ENCODE measurements around the gene CSMD2.

CSMD2 gene

DNA sequence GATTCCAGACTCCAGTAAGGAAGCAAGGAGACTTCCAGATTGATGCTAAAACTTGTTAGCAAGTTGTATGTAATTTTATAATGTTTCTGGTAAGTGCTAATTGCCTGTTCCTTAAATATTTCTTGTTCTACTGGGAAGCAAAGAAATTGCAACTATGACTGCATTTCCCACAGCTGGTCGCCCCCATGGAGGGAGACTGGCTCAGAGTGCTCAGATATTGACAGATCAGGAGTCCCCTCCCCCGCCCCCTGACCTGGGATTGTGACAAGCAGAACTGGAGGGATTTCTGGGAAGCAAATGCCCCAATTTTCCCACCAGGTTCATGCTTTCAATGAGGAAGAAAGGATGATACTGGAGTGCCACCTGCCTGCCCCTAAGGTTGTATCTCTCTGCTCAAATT, 383.4 kb downstream of the CSMD2 start:
- no peak for DNase-seq (ENCODE audit: insufficient read length)

GRCh38 chr1:33777337-33777736, 387.7 kb downstream of the CSMD2 start:
- FAIRE-seq: no peak
- no peak for TF ChIP-seq POLR2AphosphoS5 (IDR thresholded peaks at IDR 0.05; ENCODE audit: low read depth, low read length)
- TF ChIP-seq POLR2A (IDR thresholded peaks at IDR 0.05; ENCODE audit: low read depth, low read length): no peak
- no peak for TF ChIP-seq TAF1 (IDR thresholded peaks at IDR 0.05; ENCODE audit: borderline replicate concordance, low read depth, low read length)

More for the DNA sequence above, 383.4 kb downstream of the CSMD2 start:
- FAIRE-seq: no peak
- TF ChIP-seq TAF1 (IDR thresholded peaks at IDR 0.05; ENCODE audit: borderline replicate concordance, low read depth, low read length) (no peak), POLR2A (IDR thresholded peaks at IDR 0.05; ENCODE audit: low read depth, low read length) (no peak), POLR2AphosphoS5 (IDR thresholded peaks at IDR 0.05; ENCODE audit: low read depth, low read length) (no peak)

GRCh38 chr1:33768821-33769220, 396.2 kb downstream of the CSMD2 start:
- FAIRE-seq (no peak), DNase-seq (ENCODE audit: insufficient read length) (no peak)
- TF ChIP-seq POLR2A (IDR thresholded peaks at IDR 0.05; ENCODE audit: low read depth, low read length): no peak
- no peak for TF ChIP-seq POLR2AphosphoS5 (IDR thresholded peaks at IDR 0.05; ENCODE audit: low read depth, low read length)
- no peak for TF ChIP-seq TAF1 (IDR thresholded peaks at IDR 0.05; ENCODE audit: borderline replicate concordance, low read depth, low read length)

More at GRCh38 chr1:33777337-33777736, 387.7 kb downstream of the CSMD2 start:
- no peak for DNase-seq (ENCODE audit: insufficient read length)

GRCh38 chr1:33768106-33768505, 396.9 kb downstream of the CSMD2 start:
- FAIRE-seq (no peak), DNase-seq (ENCODE audit: insufficient read length) (no peak)
- TF ChIP-seq POLR2A (IDR thresholded peaks at IDR 0.05; ENCODE audit: low read depth, low read length) (no peak), TAF1 (IDR thresholded peaks at IDR 0.05; ENCODE audit: borderline replicate concordance, low read depth, low read length) (no peak), POLR2AphosphoS5 (IDR thresholded peaks at IDR 0.05; ENCODE audit: low read depth, low read length) (no peak)

GRCh38 chr1:33764149-33764548, 400.9 kb downstream of the CSMD2 start:
- TF ChIP-seq POLR2A (IDR thresholded peaks at IDR 0.05; ENCODE audit: low read depth, low read length): no peak
- no peak for TF ChIP-seq POLR2AphosphoS5 (IDR thresholded peaks at IDR 0.05; ENCODE audit: low read depth, low read length)
- TF ChIP-seq TAF1 (IDR thresholded peaks at IDR 0.05; ENCODE audit: borderline replicate concordance, low read depth, low read length): no peak
- DNase-seq (ENCODE audit: insufficient read length) (no peak), FAIRE-seq (no peak)

DNA sequence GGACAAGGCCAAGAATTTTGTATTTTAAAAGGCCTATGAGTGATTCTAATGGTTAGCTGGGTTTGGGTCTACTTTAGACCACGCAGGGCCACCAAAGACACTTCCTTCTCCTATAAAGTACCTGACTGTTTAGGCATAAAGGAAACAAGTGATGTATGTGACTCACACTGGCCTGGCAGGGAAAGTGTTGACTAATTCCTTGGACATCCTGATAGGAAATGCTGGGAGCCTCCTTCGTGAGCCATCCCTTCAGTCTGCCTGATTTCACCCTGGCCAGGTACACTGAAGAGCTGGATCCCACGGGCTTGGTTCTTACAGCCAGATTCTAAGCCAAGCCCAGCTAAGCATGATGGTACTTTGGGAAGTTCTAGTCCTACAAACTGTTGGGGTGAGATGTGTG, 401.6 kb downstream of the CSMD2 start:
- DNase-seq (ENCODE audit: insufficient read length): no peak

GRCh38 chr1:33762962-33763361, 402.1 kb downstream of the CSMD2 start:
- FAIRE-seq: no peak
- no peak for DNase-seq (ENCODE audit: insufficient read length)
- TF ChIP-seq TAF1 (IDR thresholded peaks at IDR 0.05; ENCODE audit: borderline replicate concordance, low read depth, low read length) (no peak), POLR2A (IDR thresholded peaks at IDR 0.05; ENCODE audit: low read depth, low read length) (no peak), POLR2AphosphoS5 (IDR thresholded peaks at IDR 0.05; ENCODE audit: low read depth, low read length) (no peak)

More for the DNA sequence above, 401.6 kb downstream of the CSMD2 start:
- TF ChIP-seq POLR2A (IDR thresholded peaks at IDR 0.05; ENCODE audit: low read depth, low read length): no peak
- TF ChIP-seq TAF1 (IDR thresholded peaks at IDR 0.05; ENCODE audit: borderline replicate concordance, low read depth, low read length): no peak
- TF ChIP-seq POLR2AphosphoS5 (IDR thresholded peaks at IDR 0.05; ENCODE audit: low read depth, low read length): no peak
- no peak for FAIRE-seq

GRCh38 chr1:33762109-33762830, 402.8 kb downstream of the CSMD2 start:
- FAIRE-seq (no peak), DNase-seq (ENCODE audit: insufficient read length) (no peak)
- no peak for TF ChIP-seq TAF1 (IDR thresholded peaks at IDR 0.05; ENCODE audit: borderline replicate concordance, low read depth, low read length)
- no peak for TF ChIP-seq POLR2AphosphoS5 (IDR thresholded peaks at IDR 0.05; ENCODE audit: low read depth, low read length)
- TF ChIP-seq POLR2A (IDR thresholded peaks at IDR 0.05; ENCODE audit: low read depth, low read length): no peak

- no peak for TF ChIP-seq POLR2A (IDR thresholded peaks at IDR 0.05; ENCODE audit: low read depth, low read length)
- no peak for TF ChIP-seq POLR2AphosphoS5 (IDR thresholded peaks at IDR 0.05; ENCODE audit: low read depth, low read length)
- TF ChIP-seq TAF1 (IDR thresholded peaks at IDR 0.05; ENCODE audit: borderline replicate concordance, low read depth, low read length): no peak
- no peak for DNase-seq (ENCODE audit: insufficient read length)
- FAIRE-seq: no peak
Measured at GRCh38 chr1:33758698-33759097, 406.3 kb downstream of the CSMD2 start.

DNA sequence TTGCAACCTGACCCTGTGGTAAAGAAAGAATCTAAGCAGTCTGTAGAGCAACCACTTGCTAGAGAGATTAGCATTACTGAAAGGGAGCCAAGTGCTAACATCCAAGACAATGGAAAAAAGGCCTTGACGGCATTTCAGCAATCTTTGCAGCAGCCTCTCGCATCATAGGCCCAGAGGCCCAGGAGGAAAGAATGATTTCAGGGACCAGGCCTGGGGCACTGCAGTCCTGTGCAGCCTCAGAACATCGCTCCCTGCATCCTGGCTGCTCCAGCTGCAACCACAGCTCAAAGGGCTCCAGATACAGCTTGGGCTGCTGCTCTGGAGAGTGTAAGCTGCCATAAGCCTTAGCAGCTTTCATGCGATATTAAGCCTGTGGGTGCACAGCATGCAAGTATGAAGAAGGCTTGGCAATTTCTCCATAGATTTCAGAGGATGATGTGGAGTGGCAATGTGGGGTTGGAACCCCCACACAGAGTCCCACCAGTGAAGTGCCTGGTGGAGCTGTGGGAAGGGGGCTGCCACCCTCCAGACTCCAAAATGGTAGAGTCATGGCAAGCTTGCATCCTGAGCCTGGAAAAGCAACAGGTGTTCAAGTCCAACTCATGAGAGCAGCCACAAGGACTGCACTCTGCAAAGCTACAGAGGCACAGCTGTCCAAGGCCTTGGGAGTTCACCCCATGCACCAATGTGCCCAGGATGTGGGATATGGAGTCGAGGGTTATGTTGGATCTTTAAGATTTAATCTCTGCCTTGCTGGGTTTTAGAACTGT, 411.8 kb downstream of the CSMD2 start:
- FAIRE-seq (no peak), DNase-seq (ENCODE audit: insufficient read length) (no peak)

DNA sequence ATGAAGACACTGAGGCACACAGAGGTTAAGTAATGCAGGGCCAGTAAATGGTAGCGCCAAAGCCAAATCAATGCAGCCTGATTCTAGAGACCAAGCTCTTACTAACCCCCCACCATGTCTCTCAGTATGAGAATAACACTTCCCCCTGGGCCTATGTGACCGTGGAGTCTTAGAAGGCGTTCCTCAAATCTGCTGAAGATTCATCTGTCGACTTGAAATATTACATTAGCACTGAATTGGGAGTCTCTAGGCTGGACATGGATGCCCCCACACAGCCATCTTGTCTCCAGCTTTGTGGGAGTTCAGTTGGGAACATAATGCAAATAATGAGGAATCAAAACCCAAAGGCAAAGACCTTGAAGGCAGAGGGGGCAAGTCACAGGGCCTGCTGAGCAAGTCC, 419.1 kb downstream of the CSMD2 start:
- FAIRE-seq: no peak
- TF ChIP-seq POLR2A (IDR thresholded peaks at IDR 0.05; ENCODE audit: low read depth, low read length) (no peak), TAF1 (IDR thresholded peaks at IDR 0.05; ENCODE audit: borderline replicate concordance, low read depth, low read length) (no peak), POLR2AphosphoS5 (IDR thresholded peaks at IDR 0.05; ENCODE audit: low read depth, low read length) (no peak)
- DNase-seq (ENCODE audit: insufficient read length): no peak

More for the DNA sequence above, 411.8 kb downstream of the CSMD2 start:
- no peak for TF ChIP-seq POLR2AphosphoS5 (IDR thresholded peaks at IDR 0.05; ENCODE audit: low read depth, low read length)

Measured in GM12892 (cell line).